Endodermal cell (in vitro differentiated cells): Measurements from ENCODE around the gene SLC25A22. TPM values are rescaled to one million over a fixed set of nuclear protein-coding genes. Genes with fewer than 3 reads are reported as not detected.
A peak's percentile ranks its signal among the peaks of the same experiment; 100 is the strongest.

ENCODE experiments used
- DNase-seq: peaks from one replicate; pipeline ENCODE4 v3.0.0-alpha.2; 2017
- H3K27ac ChIP-seq: 2 replicates; pipeline ENCODE4 v1.5.1; 2013; ENCODE audit warnings: mild to moderate bottlenecking, low read depth, low read length, moderate library complexity
- H3K27me3 ChIP-seq: 2 replicates; pipeline ENCODE4 v1.6.1; 2013; ENCODE audit warnings: mild to moderate bottlenecking, low read length, moderate library complexity; ENCODE audit not compliant: insufficient read depth, control insufficient read depth, poor library complexity, severe bottlenecking
- H3K36me3 ChIP-seq: 2 replicates; pipeline ENCODE4 v1.7.0; 2013; ENCODE audit warnings: mild to moderate bottlenecking, low read length, moderate library complexity; ENCODE audit not compliant: control insufficient read depth, insufficient read depth
- H3K4me1 ChIP-seq: one replicate; pipeline ENCODE4 v1.7.0; 2013; ENCODE audit warnings: low read length; ENCODE audit not compliant: control insufficient read depth, insufficient read depth
- H3K4me3 ChIP-seq: 2 replicates; pipeline ENCODE4 v1.5.1; 2013; ENCODE audit warnings: mild to moderate bottlenecking, low read length, moderate library complexity
- H3K9ac ChIP-seq: 2 replicates; pipeline ENCODE4 v1.6.1; 2013; ENCODE audit warnings: mild to moderate bottlenecking, low read length, moderate library complexity; ENCODE audit not compliant: poor library complexity, severe bottlenecking; ENCODE audit errors: extremely low read depth
- H3K9me3 ChIP-seq: 2 replicates; pipeline ENCODE4 v1.6.1; 2013; ENCODE audit warnings: mild to moderate bottlenecking, low read length, moderate library complexity; ENCODE audit not compliant: control insufficient read depth
- H3K27ac Mint-ChIP-seq: 2 replicates; pipeline ENCODE4 v1.8.0; 2020; ENCODE audit warnings: mixed read lengths
- H3K27me3 Mint-ChIP-seq: 2 replicates; pipeline ENCODE4 v1.8.0; 2021; ENCODE audit warnings: mild to moderate bottlenecking, mixed read lengths; ENCODE audit not compliant: insufficient read depth
- H3K36me3 Mint-ChIP-seq: 2 replicates; pipeline ENCODE4 v1.8.0; 2020; ENCODE audit warnings: low read depth, mixed read lengths
- H3K4me1 Mint-ChIP-seq: 2 replicates; pipeline ENCODE4 v1.8.0; 2020; ENCODE audit warnings: mixed read lengths
- H3K4me3 Mint-ChIP-seq: 2 replicates; pipeline ENCODE4 v1.8.0; 2020; ENCODE audit warnings: mild to moderate bottlenecking, moderate library complexity, mixed read lengths
- H3K9me3 Mint-ChIP-seq: 2 replicates; pipeline ENCODE4 v1.8.0; 2020; ENCODE audit warnings: mild to moderate bottlenecking, mixed read lengths
- WGBS, 2 experiments: methylation state at CpG; one replicate each; pipeline versions ENCODE4 v1.1.5 to v1.1.7; 2013; ENCODE audit warnings: missing lambda C conversion rate in 2 of 2, mixed read lengths in 1 of 2; ENCODE audit not compliant: insufficient coverage in 1 of 2, insufficient read length in 1 of 2; 5-methylcytosine and 5-hydroxymethylcytosine counted together
- total RNA-seq, 2 donors: library from RNA; stranded (reverse); fragmentation: NEBNext Ultra II Directional in 1 of 2; extraction: Animal tissue kit (Norgen Biotek cat#: 25700) in 1 of 2; gene quantifications; 2 replicates in 1 of 2; 3 replicates in 1 of 2; pipeline ENCODE4 v1.2.1, GENCODE V29; 2021
- TF ChIP-seq, protein P1 (sequence below): fragments of 200-600 bp; sonication (generic); conservative IDR thresholded peaks from 2 replicates; pipeline ENCODE4 v1.5.0; 2021; ENCODE audit warnings: antibody characterized with exemption, mild to moderate bottlenecking

The SLC25A22 gene
- total RNA-seq, 2 donors from 2014 or later: 46.5 to 56.2 TPM

DNA sequence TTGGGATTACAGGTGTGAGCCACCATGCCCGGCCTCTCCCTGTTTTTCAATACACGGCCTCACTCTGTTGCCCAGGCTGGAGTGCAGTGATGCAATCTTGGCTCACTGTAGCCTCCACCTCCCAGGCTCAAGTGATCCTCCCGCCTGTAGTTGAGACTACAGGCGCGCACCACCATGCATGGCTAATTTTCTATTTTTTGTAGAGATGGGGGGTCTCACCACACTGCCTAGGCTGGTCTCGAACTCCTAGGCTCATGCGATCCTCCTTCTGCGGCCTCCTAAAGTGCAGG, 32.3 kb downstream of the SLC25A22 start:
- H3K9me3 Mint-ChIP-seq: no peaks in the 10 kb centered on the region
- H3K4me1 Mint-ChIP-seq: no peaks in the 10 kb centered on the region
- Histone ChIP-seq H3K4me3 (no peak overlapping the region), H3K4me1 (no peaks in the 10 kb centered on the region), H3K36me3 (peaks cover 54% of the 10 kb centered on the region), H3K9me3 (no peaks in the 10 kb centered on the region), H3K27me3 (no peaks in the 10 kb centered on the region), H3K9ac (no peak overlapping the region), H3K27ac (no peak overlapping the region)
- 82 to 92% methylated on average over 6 to 8 of the region's 8 CpGs for WGBS, 2 experiments
- no peak overlapping the region for H3K4me3 Mint-ChIP-seq
- H3K27ac Mint-ChIP-seq: peak overlapping the region; percentile 64
- no peaks in the 10 kb centered on the region for H3K27me3 Mint-ChIP-seq
- TF ChIP-seq, protein P1, sequence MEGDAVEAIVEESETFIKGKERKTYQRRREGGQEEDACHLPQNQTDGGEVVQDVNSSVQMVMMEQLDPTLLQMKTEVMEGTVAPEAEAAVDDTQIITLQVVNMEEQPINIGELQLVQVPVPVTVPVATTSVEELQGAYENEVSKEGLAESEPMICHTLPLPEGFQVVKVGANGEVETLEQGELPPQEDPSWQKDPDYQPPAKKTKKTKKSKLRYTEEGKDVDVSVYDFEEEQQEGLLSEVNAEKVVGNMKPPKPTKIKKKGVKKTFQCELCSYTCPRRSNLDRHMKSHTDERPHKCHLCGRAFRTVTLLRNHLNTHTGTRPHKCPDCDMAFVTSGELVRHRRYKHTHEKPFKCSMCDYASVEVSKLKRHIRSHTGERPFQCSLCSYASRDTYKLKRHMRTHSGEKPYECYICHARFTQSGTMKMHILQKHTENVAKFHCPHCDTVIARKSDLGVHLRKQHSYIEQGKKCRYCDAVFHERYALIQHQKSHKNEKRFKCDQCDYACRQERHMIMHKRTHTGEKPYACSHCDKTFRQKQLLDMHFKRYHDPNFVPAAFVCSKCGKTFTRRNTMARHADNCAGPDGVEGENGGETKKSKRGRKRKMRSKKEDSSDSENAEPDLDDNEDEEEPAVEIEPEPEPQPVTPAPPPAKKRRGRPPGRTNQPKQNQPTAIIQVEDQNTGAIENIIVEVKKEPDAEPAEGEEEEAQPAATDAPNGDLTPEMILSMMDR: no peak
- peaks cover 60% of the 10 kb centered on the region for H3K36me3 Mint-ChIP-seq
- DNase-seq: no peak

DNA sequence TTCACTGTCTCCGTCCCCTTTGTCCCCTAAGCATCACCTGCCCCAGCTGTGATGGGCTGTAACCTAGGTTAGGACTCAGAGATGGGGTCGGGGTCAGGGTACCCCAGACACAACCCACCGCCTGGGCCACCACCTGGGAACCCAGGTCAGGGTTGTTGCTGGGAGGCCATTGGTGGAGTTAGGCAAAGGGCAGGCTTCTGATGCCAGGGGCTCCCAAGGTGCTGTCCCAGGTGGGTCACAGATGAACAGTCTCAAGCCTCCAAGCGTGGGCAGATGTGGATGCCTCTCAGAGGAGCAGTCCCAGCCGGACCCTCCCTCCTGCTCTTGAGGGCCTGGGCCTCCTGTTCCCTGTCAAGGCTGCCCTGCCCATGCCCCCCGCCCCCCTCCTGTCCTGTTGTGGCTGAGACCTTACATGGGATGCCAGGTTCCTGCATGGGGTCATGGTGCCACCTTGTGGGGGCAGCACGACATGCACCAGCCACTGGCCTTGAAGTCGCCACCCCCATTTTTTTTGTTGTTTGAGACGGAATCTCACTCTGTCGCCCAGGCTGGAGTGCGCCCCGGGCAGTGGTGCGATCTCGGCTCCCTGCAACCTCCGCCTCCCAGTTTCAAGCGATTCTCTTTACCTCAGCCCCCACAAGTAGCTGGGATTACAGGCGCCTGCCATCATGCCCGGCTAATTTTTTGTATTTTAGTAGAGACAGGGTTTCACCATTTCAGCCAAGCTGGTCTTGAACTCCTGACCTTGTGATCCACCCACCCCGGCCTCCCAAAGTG, 32.9 kb downstream of the SLC25A22 start:
- H3K9me3 Mint-ChIP-seq: no peaks in the 10 kb centered on the region
- no peak overlapping the region for H3K27ac ChIP-seq
- H3K9me3 ChIP-seq: no peaks in the 10 kb centered on the region
- peak overlapping the region; percentile 64 for H3K27ac Mint-ChIP-seq
- peaks cover 55% of the 10 kb centered on the region for H3K36me3 ChIP-seq
- TF ChIP-seq, protein P1: peak; percentile 77
- no peaks in the 10 kb centered on the region for H3K27me3 Mint-ChIP-seq
- no peaks in the 10 kb centered on the region for H3K4me1 Mint-ChIP-seq
- DNase-seq: peak; percentile 92
- peaks cover 56% of the 10 kb centered on the region for H3K36me3 Mint-ChIP-seq
- H3K4me3 Mint-ChIP-seq: no peak overlapping the region
- no peaks in the 10 kb centered on the region for H3K4me1 ChIP-seq
- 84 to 90% methylated on average over 15 to 19 of the region's 19 CpGs for WGBS, 2 experiments
- no peaks in the 10 kb centered on the region for H3K27me3 ChIP-seq
- no peak overlapping the region for H3K4me3 ChIP-seq
- H3K9ac ChIP-seq: no peak overlapping the region

DNA sequence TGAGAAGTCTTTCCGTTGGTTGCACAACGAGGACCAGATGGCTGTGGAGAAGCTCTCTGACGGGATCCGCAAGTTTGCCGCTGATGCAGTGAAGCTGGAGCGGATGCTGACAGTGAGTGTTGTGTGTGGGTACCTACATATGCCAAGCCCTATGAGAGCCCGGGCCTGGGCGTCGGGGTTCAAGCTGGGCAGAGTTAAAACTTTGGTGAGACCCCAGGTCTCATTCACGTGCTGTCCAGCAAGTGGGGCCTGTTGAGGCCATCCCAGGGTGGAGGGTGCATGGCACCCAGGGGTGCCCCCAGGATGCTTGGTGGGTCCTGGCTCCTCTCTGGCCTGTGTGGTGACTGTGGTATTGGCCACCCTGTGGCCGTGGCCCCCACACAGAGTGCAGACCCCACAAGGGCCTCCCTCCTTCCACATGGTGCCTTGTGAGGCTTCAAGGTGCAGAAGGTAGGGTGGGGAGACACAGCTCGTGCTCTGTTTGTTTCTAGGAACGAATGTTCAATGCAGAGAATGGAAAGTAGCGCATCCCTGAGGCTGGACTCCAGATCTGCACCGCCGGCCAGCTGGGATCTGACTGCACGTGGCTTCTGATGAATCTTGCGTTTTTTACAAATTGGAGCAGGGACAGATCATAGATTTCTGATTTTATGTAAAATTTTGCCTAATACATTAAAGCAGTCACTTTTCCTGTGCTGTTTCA, 33.6 kb downstream of the SLC25A22 start:
- 96% methylated on average over 15 to 18 of the region's 18 CpGs for WGBS, 2 experiments
- Histone ChIP-seq H3K9ac (no peak overlapping the region), H3K36me3 (peaks cover 56% of the 10 kb centered on the region), H3K4me3 (no peak overlapping the region), H3K4me1 (no peaks in the 10 kb centered on the region), H3K27ac (no peak overlapping the region), H3K27me3 (no peaks in the 10 kb centered on the region), H3K9me3 (no peaks in the 10 kb centered on the region)
- Mint-ChIP-seq H3K27ac (no peak overlapping the region), H3K9me3 (no peaks in the 10 kb centered on the region), H3K36me3 (peaks cover 56% of the 10 kb centered on the region), H3K4me3 (no peak overlapping the region), H3K27me3 (no peaks in the 10 kb centered on the region), H3K4me1 (no peaks in the 10 kb centered on the region)
- DNase-seq: no peak
- TF ChIP-seq, protein P1: no peak
